Activated CD8-positive, alpha-beta memory T cell treated with anti-CD3 and anti-CD28 coated beads for 36 hours (primary cell): ENCODE results near the gene DENND4A. TPM values are rescaled to one million over a fixed set of nuclear protein-coding genes. Genes with fewer than 3 reads are reported as not detected.
"Not testable (repeated sequence)": the region's sequence is repeated elsewhere in the genome, so short reads cannot be mapped to it uniquely, and the experiment has no call there.

Source experiments
- CTCF ChIA-PET: fragments of 350-600 bp; sonication (Branson Sonifier 250); formaldehyde crosslinking; loops from one replicate; lab custom pipeline; 2021; ENCODE audit warnings: antibody characterized with exemption; lab: Charles Lee
- POLR2A ChIA-PET: fragments of 350-600 bp; sonication (Branson Sonifier 250); formaldehyde crosslinking; loops from one replicate; lab custom pipeline; 2021; ENCODE audit warnings: antibody characterized with exemption; lab: Charles Lee
- total RNA-seq, 2 experiments: library from RNA; stranded (reverse); gene quantifications; one replicate each; pipeline ENCODE4 v1.2.3, GENCODE V29; 2021

The DENND4A gene
- total RNA-seq, 2 experiments from 2014 or later: 48.5 to 51.5 TPM

- ChIA-PET POLR2A (interaction anchor here (1.2 kb wide), 1 partner anchor 32 kb away, joined by 3 read pairs; the partner anchor contains the start of gene DENND4A), CTCF (interaction anchor here (1.3 to 1.6 kb wide), 2 partner anchors 32 to 34 kb away, joined by 3 read pairs; no protein-coding TSS in a partner anchor)
Observed at GRCh38 chr15:65824031-65824743, 32.1 kb upstream of the DENND4A start.

GRCh38 chr15:65822316-65822715 is 30.2 kb upstream of the DENND4A start:
- ChIA-PET POLR2A (no interaction called here), CTCF (interaction anchor here (1.6 kb wide), 1 partner anchor 34 kb away, joined by 3 read pairs; no protein-coding TSS in a partner anchor)

GRCh38 chr15:65821070-65821469 is 29.0 kb upstream of the DENND4A start:
- CTCF ChIA-PET: interaction anchor here (0.9 kb wide), 1 partner anchor 16 kb away, joined by 3 read pairs; no protein-coding TSS in a partner anchor
- POLR2A ChIA-PET: interaction anchor here (0.9 kb wide), 1 partner anchor 12 kb away, joined by 3 read pairs; no protein-coding TSS in a partner anchor

GRCh38 chr15:65819563-65819960 is 27.5 kb upstream of the DENND4A start:
- POLR2A ChIA-PET: interaction anchor here (1.3 to 2.7 kb wide), 2 partner anchors 13 to 28 kb away, joined by 4 to 12 read pairs; partner anchors contain the start of gene DENND4A
- CTCF ChIA-PET: interaction anchor here (1.2 to 1.6 kb wide), 2 partner anchors 10 to 28 kb away, joined by 3 to 7 read pairs; partner anchors contain the start of gene DENND4A

GRCh38 chr15:65818927-65819562 is 27.0 kb upstream of the DENND4A start:
- POLR2A ChIA-PET: interaction anchor here (0.5 to 2.7 kb wide), 4 partner anchors 14 to 137 kb away, joined by 3 to 12 read pairs (median 4); partner anchors contain the start of gene DENND4A
- CTCF ChIA-PET: interaction anchor here (1.2 to 1.6 kb wide), 2 partner anchors 10 to 27 kb away, joined by 3 to 7 read pairs; partner anchors contain the start of gene DENND4A

GRCh38 chr15:65816441-65816840 is 24.3 kb upstream of the DENND4A start:
- CTCF ChIA-PET: interaction anchor here (0.7 to 1.7 kb wide), 4 partner anchors 12 to 65 kb away, joined by 3 read pairs; no protein-coding TSS in a partner anchor
- POLR2A ChIA-PET: interaction anchor here (1.0 to 1.1 kb wide), 2 partner anchors 19 to 24 kb away, joined by 3 to 9 read pairs; partner anchors contain the start of gene DENND4A

GRCh38 chr15:65816008-65816407 is 23.9 kb upstream of the DENND4A start:
- ChIA-PET POLR2A (interaction anchor here (1.0 to 1.1 kb wide), 2 partner anchors 19 to 24 kb away, joined by 3 to 9 read pairs; partner anchors contain the start of gene DENND4A), CTCF (interaction anchor here (0.7 to 1.7 kb wide), 3 partner anchors 11 to 66 kb away, joined by 3 read pairs; no protein-coding TSS in a partner anchor)

GRCh38 chr15:65814271-65814670 is 22.2 kb upstream of the DENND4A start:
- POLR2A ChIA-PET, CTCF ChIA-PET: not testable (repeated sequence)

- CTCF ChIA-PET: no interaction called here
- POLR2A ChIA-PET: no interaction called here
Observed at GRCh38 chr15:65812916-65813315, 20.8 kb upstream of the DENND4A start.

GRCh38 chr15:65812467-65812866 is 20.4 kb upstream of the DENND4A start:
- POLR2A ChIA-PET: no interaction called here
- CTCF ChIA-PET: no interaction called here

GRCh38 chr15:65811835-65812234 is 19.7 kb upstream of the DENND4A start:
- POLR2A ChIA-PET: interaction anchor here (0.7 kb wide), 1 partner anchor 34 kb away, joined by 5 read pairs; no protein-coding TSS in a partner anchor

GRCh38 chr15:65811011-65811733 is 19.1 kb upstream of the DENND4A start:
- CTCF ChIA-PET: interaction anchor here (1.3 kb wide), 1 partner anchor 31 kb away, joined by 3 read pairs; no protein-coding TSS in a partner anchor
- POLR2A ChIA-PET: interaction anchor here (0.7 kb wide), 1 partner anchor 33 kb away, joined by 5 read pairs; no protein-coding TSS in a partner anchor

More at GRCh38 chr15:65811835-65812234, 19.7 kb upstream of the DENND4A start:
- CTCF ChIA-PET: interaction anchor here (1.3 kb wide), 1 partner anchor 32 kb away, joined by 3 read pairs; no protein-coding TSS in a partner anchor

- ChIA-PET POLR2A (no interaction called here), CTCF (no interaction called here)
Observed at GRCh38 chr15:65806397-65806796, 14.3 kb upstream of the DENND4A start.

- ChIA-PET CTCF (interaction anchor here (0.9 to 1.1 kb wide), 2 partner anchors 11 to 17 kb away, joined by 3 to 5 read pairs; no protein-coding TSS in a partner anchor), POLR2A (interaction anchor here (0.6 to 1.2 kb wide), 4 partner anchors 12 to 30 kb away, joined by 3 to 8 read pairs (median 6); partner anchors contain the start of gene DENND4A)
Observed at GRCh38 chr15:65805019-65805745, 13.1 kb upstream of the DENND4A start.

GRCh38 chr15:65804252-65804931 is 12.3 kb upstream of the DENND4A start:
- CTCF ChIA-PET: interaction anchor here (0.8 to 1.1 kb wide), 3 partner anchors 12 to 16 kb away, joined by 3 to 5 read pairs (median 5); no protein-coding TSS in a partner anchor
- POLR2A ChIA-PET: interaction anchor here (0.6 to 1.2 kb wide), 4 partner anchors 12 to 29 kb away, joined by 3 to 8 read pairs (median 6); partner anchors contain the start of gene DENND4A

- CTCF ChIA-PET: interaction anchor here (0.6 kb wide), 1 partner anchor 23 kb away, joined by 3 read pairs; no protein-coding TSS in a partner anchor
- POLR2A ChIA-PET: interaction anchor here (1.4 kb wide), 1 partner anchor 11 kb away, joined by 3 read pairs; no protein-coding TSS in a partner anchor
Observed at GRCh38 chr15:65801229-65801805, 9.2 kb upstream of the DENND4A start.
